Upper lobe of right lung (tissue), 1 donor: ENCODE measurements around the gene URB2. TPM values are rescaled to one million over a fixed set of nuclear protein-coding genes. Genes with fewer than 3 reads are reported as not detected.

ENCODE experiments used
- ATAC-seq: fragments of 200-7000 bp; cut with Tn5 transposase; one replicate; pipeline ENCODE4 v1.9.1; 2020; ENCODE audit warnings: mild to moderate bottlenecking, moderate library complexity
- DNase-seq: peaks from one replicate; pipeline ENCODE4 v3.0.0-alpha.2; 2020
- H3K27ac ChIP-seq: fragments of 200-600 bp; one replicate; pipeline ENCODE4 v1.8.0; 2022
- H3K27me3 ChIP-seq: fragments of 200-600 bp; one replicate; pipeline ENCODE4 v1.8.0; 2022; ENCODE audit warnings: mild to moderate bottlenecking
- H3K36me3 ChIP-seq: fragments of 200-600 bp; one replicate; pipeline ENCODE4 v1.8.0; 2022
- H3K4me1 ChIP-seq: fragments of 200-600 bp; one replicate; pipeline ENCODE4 v1.8.0; 2022
- H3K4me3 ChIP-seq: fragments of 200-600 bp; one replicate; pipeline ENCODE4 v1.8.0; 2022; ENCODE audit warnings: mild to moderate bottlenecking
- H3K9me3 ChIP-seq: fragments of 200-600 bp; one replicate; pipeline ENCODE4 v1.8.0; 2022
- CTCF ChIP-seq: fragments of 200-600 bp; IDR thresholded peaks from one replicate; pipeline ENCODE4 v1.8.0; 2022; ENCODE audit warnings: antibody characterized with exemption
- intact Hi-C: fragments of 100-400 bp; cut with DNase I; formaldehyde crosslinking; loops from one replicate; pipeline ENCODE4 v1.11.0; 2022
- total RNA-seq: library from RNA; stranded (reverse); fragmentation: NEBNext Ultra II Directional; extraction: Animal tissue kit (Norgen Biotek cat#: 25700); gene quantifications from one replicate; pipeline ENCODE4 v1.2.1, GENCODE V29; 2021
- donor health status: DM: no; HTN: yes; CAD: no; lungs with severe emphysema.

Gene URB2
- total RNA-seq, 1 donor from 2014 or later = 8.4 TPM

- Histone ChIP-seq H3K27me3 (no peaks in the 10 kb centered on the region), H3K36me3 (peaks cover 54% of the 10 kb centered on the region), H3K4me3 (no peak overlapping the region), H3K27ac (no peak overlapping the region), H3K9me3 (no peaks in the 10 kb centered on the region), H3K4me1 (peaks cover 5% of the 10 kb centered on the region)
- intact Hi-C loops = no loop called here
- ATAC-seq (no peak), DNase-seq (no peak)
- TF ChIP-seq CTCF = no peak
These were observed 32.1 kb downstream of the URB2 start for GRCh38 chr1:229657993-229658755.

GRCh38 chr1:229661022-229661877 is 35.2 kb downstream of the URB2 start:
- ATAC-seq = peak; percentile 99
- Histone ChIP-seq H3K36me3 (peaks cover 30% of the 10 kb centered on the region), H3K27me3 (no peaks in the 10 kb centered on the region), H3K9me3 (no peaks in the 10 kb centered on the region), H3K4me3 (no peak overlapping the region), H3K4me1 (peaks cover 5% of the 10 kb centered on the region), H3K27ac (no peak overlapping the region)
- peak; percentile 89 for DNase-seq
- TF ChIP-seq CTCF = peak; percentile 92
- intact Hi-C loops = loop anchor here (10.0 kb wide), 1 partner anchor 654 kb away; no protein-coding TSS in a partner anchor

- Histone ChIP-seq H3K27me3 (no peaks in the 10 kb centered on the region), H3K4me3 (no peak overlapping the region), H3K9me3 (no peaks in the 10 kb centered on the region), H3K4me1 (peaks cover 5% of the 10 kb centered on the region), H3K27ac (no peak overlapping the region), H3K36me3 (peaks cover 23% of the 10 kb centered on the region)
- TF ChIP-seq CTCF = no peak
- intact Hi-C loops = loop anchor here (10.0 kb wide), 1 partner anchor 653 kb away; no protein-coding TSS in a partner anchor
- ATAC-seq (no peak), DNase-seq (no peak)
These were observed 35.9 kb downstream of the URB2 start for GRCh38 chr1:229661897-229662296.

GRCh38 chr1:229664133-229664689 is 38.2 kb downstream of the URB2 start:
- intact Hi-C loops = loop anchor here (10.0 kb wide), 1 partner anchor 651 kb away; no protein-coding TSS in a partner anchor
- H3K27me3 ChIP-seq = no peaks in the 10 kb centered on the region
- TF ChIP-seq CTCF = no peak
- no peak for ATAC-seq
- no peak for DNase-seq
- no peak overlapping the region for H3K27ac ChIP-seq
- H3K4me1 ChIP-seq = peaks cover 5% of the 10 kb centered on the region
- H3K9me3 ChIP-seq = no peaks in the 10 kb centered on the region
- H3K4me3 ChIP-seq = no peak overlapping the region
- H3K36me3 ChIP-seq = peaks cover 8% of the 10 kb centered on the region

- no peak for TF ChIP-seq CTCF
- Histone ChIP-seq H3K9me3 (no peaks in the 10 kb centered on the region), H3K27me3 (no peaks in the 10 kb centered on the region), H3K36me3 (no peaks in the 10 kb centered on the region), H3K4me1 (peaks cover 5% of the 10 kb centered on the region), H3K4me3 (no peak overlapping the region), H3K27ac (no peak overlapping the region)
- no peak for ATAC-seq
- no peak for DNase-seq
- intact Hi-C loops = loop anchor here (10.0 kb wide), 1 partner anchor 649 kb away; no protein-coding TSS in a partner anchor
These were observed 40.0 kb downstream of the URB2 start for GRCh38 chr1:229665912-229666558.
